Stimulated activated CD8-positive, alpha-beta memory T cell treated with anti-CD3 and anti-CD28 coated beads, Interleukin-4, amount 100 ng/mL, for 24 hours (primary cell): Measurements from ENCODE around the gene ZEB2.

ENCODE experiments used
- DNase-seq: peaks from one replicate; pipeline ENCODE4 v3.0.0-alpha.2; 2020; ENCODE audit warnings: low read depth

ZEB2 gene

GRCh38 chr2:144351687-144352086 lies 168.2 kb downstream of the ZEB2 start:
- no peak for DNase-seq

DNA sequence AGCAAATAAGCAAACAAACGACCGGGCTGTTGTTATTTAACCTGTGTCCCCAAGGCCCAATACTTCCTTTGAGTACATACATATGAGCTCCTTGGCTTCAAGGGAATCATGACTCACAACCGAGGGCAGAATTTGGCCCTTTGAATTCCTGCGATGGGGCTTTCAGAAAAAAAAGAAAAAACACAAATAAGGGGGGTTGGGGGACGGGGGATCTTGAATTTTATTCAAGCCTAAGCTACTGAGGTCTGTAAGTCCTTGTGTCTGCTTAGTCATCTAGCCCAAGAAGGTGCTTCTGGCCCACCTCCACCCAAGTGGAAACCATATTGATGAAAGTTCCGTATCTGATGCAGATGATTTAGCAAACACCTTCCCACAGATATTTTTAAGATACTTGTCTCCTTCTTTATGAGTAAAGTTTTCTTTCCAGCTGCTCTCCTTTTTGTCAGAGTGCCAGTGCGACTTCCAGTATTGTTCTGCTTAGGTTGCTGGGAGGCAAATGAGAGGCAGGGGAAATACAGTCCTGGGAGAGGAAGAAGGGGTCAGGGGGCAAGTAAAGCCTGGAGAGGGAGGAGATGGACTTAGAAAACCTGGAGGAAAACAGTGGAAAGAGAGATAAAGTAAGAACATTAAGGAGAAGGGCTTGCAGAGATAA lies 169.6 kb downstream of the ZEB2 start:
- no peak for DNase-seq

GRCh38 chr2:144349674-144350073 lies 170.2 kb downstream of the ZEB2 start:
- DNase-seq = no peak

- DNase-seq = no peak
These were observed 171.1 kb downstream of the ZEB2 start for GRCh38 chr2:144348846-144349245.

GRCh38 chr2:144346229-144346628 lies 173.7 kb downstream of the ZEB2 start:
- DNase-seq = no peak

- no peak for DNase-seq
These were observed 176.8 kb downstream of the ZEB2 start for GRCh38 chr2:144343145-144343544.

DNA sequence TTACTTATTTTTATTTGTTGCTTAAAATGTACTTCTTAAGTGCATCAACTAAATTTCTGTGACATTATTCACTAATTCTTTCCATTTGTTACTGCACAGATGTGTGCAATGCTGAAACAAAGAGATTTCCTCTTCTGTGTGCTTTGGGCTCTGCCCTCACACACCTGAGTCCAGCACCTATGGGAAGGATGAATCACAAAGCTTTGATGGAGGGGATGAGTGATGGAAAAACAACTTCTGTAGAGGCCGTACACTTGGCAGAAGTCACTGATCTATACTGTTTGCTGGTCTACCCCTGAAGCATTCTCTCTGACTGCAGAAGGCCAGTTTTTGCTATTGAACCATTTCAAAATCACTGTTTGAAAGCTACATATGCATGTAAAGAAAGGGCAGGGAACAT lies 178.4 kb downstream of the ZEB2 start:
- DNase-seq = no peak

DNA sequence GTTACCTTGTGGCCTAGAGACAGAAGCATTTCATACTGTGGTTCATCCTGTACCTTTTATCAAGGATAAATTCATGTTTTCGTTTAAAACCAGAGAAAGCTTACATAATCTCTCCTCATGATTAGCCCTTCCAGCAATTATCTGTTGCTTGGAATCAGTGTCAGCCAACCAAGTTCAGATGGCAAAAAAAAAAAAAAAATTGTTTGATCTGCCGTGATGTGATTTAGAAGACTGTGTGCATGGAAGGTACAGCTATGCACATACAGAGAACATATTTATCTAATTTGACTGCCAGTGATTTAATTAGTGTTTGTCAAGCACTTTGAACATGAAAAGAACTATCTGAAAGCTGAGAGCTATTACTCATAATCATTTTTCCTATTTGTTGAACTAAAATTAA lies 180.9 kb downstream of the ZEB2 start:
- no peak for DNase-seq

DNA sequence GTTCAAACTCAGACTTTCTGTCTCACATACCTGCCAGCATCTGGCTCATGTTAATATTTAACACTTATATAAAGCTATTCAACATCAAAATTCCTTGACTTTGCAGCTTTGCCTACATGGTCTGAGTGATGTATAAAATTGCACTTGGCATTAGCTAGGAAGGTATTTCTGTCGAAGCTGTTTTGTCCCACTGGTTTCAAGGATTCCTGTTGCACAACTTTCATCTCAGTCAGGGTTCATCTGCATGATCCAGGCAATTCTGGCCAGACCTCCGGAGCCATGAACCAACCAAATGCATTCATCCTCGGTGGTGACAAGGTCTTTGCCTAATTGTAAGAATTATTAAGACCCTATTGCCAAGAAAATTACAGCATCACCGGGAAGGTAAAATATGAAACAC lies 185.4 kb downstream of the ZEB2 start:
- no peak for DNase-seq
